Purkinje cell (primary cell): ENCODE results near the gene ACSM2B. TPM values are rescaled to one million over a fixed set of nuclear protein-coding genes. Genes with fewer than 3 reads are reported as not detected.

Source experiments
- polyA plus RNA-seq: library from polyadenylated mRNA; unstranded; fragments of >200 nt; fragmentation: Nextera tagmentation; gene quantifications from 2 replicates; pipeline ENCODE4 v1.2.1, GENCODE V29; 2014

The ACSM2B gene
- polyA plus RNA-seq = not detected in 2 replicates

GRCh38 chr16:20576145-20576544 lies at the start of gene ACSM2B:
Gene ACSM2B (minus strand): TSS chr16:20576367. CDS start chr16:20564845, 11,522 bp downstream.

Other genes with a start within 250 kb of the ACSM2B start
- gene GP2, start 248.9 kb downstream of the ACSM2B start, polyA plus RNA-seq = not detected in 2 replicates
- gene UMOD, start 223.7 kb downstream of the ACSM2B start, polyA plus RNA-seq = not detected in 2 replicates
- gene PDILT, start 171.6 kb downstream of the ACSM2B start, polyA plus RNA-seq = not detected in 2 replicates
- 0.62 and 2.9 TPM in 2 replicates for gene ACSM5, start 166.8 kb downstream of the ACSM2B start, polyA plus RNA-seq
- not detected in 2 replicates for gene ACSM2A, start 124.8 kb downstream of the ACSM2B start, polyA plus RNA-seq
- 1.2 TPM in 1 of 2 replicates, not detected in the other for gene ACSM1, start 121.3 kb upstream of the ACSM2B start, polyA plus RNA-seq
- gene THUMPD1, start 165.5 kb upstream of the ACSM2B start, polyA plus RNA-seq = 19.6 and 26.6 TPM in 2 replicates
- 1.1 TPM in 1 of 2 replicates, not detected in the other for gene ACSM3, start 187.6 kb upstream of the ACSM2B start, polyA plus RNA-seq
- 11.9 and 12.5 TPM in 2 replicates for gene ERI2, start 230.1 kb upstream of the ACSM2B start, polyA plus RNA-seq
- 0.23 and 1.1 TPM in 2 replicates for gene REXO5, start 230.2 kb upstream of the ACSM2B start, polyA plus RNA-seq